ENCODE results near the gene MAP6D1. TPM values are rescaled to one million over a fixed set of nuclear protein-coding genes. Genes with fewer than 3 reads are reported as not detected.

Gene MAP6D1
- total and polyA plus RNA-seq, 2 of the 4 experiments (the other 2 are of a cell fraction): 2.7 to 5.2 TPM

DNA sequence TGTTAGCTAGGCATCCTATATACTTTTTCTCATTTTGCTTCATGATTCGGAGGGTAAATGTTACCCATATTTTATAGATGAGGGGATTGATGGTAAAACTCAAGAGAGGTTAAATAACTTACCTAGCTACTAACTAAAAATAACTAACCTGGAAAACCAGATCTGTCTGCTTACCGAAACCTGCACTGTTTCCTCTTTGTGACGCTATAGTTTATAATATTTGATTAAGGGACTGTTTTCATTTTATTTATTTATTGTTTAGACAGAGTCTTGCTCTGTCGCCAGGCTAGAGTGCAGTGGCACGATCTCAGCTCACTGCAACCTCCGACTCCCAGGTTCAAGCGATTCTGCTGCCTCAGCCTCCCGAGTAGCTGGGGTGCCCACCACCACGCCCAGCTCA, 55.9 kb downstream of the MAP6D1 start:
- no peak overlapping the region for H3K9ac ChIP-seq (ENCODE audit: low read depth, low read length)
- H3K36me3 ChIP-seq (ENCODE audit: control insufficient read depth, insufficient read depth, low read length): peaks cover 28% of the 10 kb centered on the region
- CTCF ChIA-PET: no interaction called here
- H2AK9ac ChIP-seq (replicated peaks; ENCODE audit: low read depth, low read length, poor library complexity): no peak overlapping the region
- TF ChIP-seq BHLHE40 (IDR thresholded peaks at IDR 0.05; ENCODE audit: low read depth, low read length) (no peak), CTCF (conservative IDR thresholded peaks at IDR 0.05; ENCODE audit: low read depth, low read length) (no peak), CEBPB (IDR thresholded peaks at IDR 0.05; ENCODE audit: low read depth, low read length) (no peak), FOS (IDR thresholded peaks at IDR 0.05; ENCODE audit: low read depth, low read length) (no peak), MAFK (IDR thresholded peaks at IDR 0.05; ENCODE audit: low read depth, low read length) (no peak), MXI1 (IDR thresholded peaks at IDR 0.05; ENCODE audit: borderline replicate concordance, low read depth, low read length) (no peak), MAZ (IDR thresholded peaks at IDR 0.05; ENCODE audit: borderline replicate concordance, low read depth, low read length) (no peak), RAD21 (IDR thresholded peaks at IDR 0.05; ENCODE audit: low read length) (no peak), RCOR1 (IDR thresholded peaks at IDR 0.05; ENCODE audit: insufficient replicate concordance, low read length) (no peak), RFX5 (IDR thresholded peaks at IDR 0.05; ENCODE audit: low read depth, low read length) (no peak), POLR2A (IDR thresholded peaks at IDR 0.05; ENCODE audit: low read depth, low read length) (no peak), SMC3 (IDR thresholded peaks at IDR 0.05; ENCODE audit: low read depth, low read length) (no peak), NFE2L2 (IDR thresholded peaks at IDR 0.05; ENCODE audit: low read depth, low read length) (no peak), CHD1 (IDR thresholded peaks at IDR 0.05; ENCODE audit: low read depth, low read length) (no peak)
- TF ChIP-seq, protein P1, sequence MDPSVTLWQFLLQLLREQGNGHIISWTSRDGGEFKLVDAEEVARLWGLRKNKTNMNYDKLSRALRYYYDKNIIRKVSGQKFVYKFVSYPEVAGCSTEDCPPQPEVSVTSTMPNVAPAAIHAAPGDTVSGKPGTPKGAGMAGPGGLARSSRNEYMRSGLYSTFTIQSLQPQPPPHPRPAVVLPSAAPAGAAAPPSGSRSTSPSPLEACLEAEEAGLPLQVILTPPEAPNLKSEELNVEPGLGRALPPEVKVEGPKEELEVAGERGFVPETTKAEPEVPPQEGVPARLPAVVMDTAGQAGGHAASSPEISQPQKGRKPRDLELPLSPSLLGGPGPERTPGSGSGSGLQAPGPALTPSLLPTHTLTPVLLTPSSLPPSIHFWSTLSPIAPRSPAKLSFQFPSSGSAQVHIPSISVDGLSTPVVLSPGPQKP (IDR thresholded peaks at IDR 0.05; ENCODE audit: borderline replicate concordance, low read depth, low read length): no peak
- TF ChIP-seq, protein P2, sequence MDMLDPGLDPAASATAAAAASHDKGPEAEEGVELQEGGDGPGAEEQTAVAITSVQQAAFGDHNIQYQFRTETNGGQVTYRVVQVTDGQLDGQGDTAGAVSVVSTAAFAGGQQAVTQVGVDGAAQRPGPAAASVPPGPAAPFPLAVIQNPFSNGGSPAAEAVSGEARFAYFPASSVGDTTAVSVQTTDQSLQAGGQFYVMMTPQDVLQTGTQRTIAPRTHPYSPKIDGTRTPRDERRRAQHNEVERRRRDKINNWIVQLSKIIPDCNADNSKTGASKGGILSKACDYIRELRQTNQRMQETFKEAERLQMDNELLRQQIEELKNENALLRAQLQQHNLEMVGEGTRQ (IDR thresholded peaks at IDR 0.05; ENCODE audit: low read depth, low read length): no peak
- no peak overlapping the region for H3K4ac ChIP-seq (ENCODE audit: low read depth, low read length)
- no peak overlapping the region for H3K4me2 ChIP-seq (ENCODE audit: low read depth, low read length)
- H3K23ac ChIP-seq (ENCODE audit: low read depth, low read length): no peak overlapping the region
- 81% methylated on average over 3 of the region's 9 CpGs; no CpG with 5 or more reads in 1 of the 2 experiments for WGBS, 2 experiments (ENCODE audit: extremely low coverage in 2 of 2, insufficient read length in 1 of 2)
- H4K5ac ChIP-seq (ENCODE audit: low read depth, low read length): no peak overlapping the region
- no peak overlapping the region for H2BK5ac ChIP-seq (ENCODE audit: low read depth, low read length, poor library complexity, severe bottlenecking)
- H4K8ac ChIP-seq (ENCODE audit: low read depth in 2 of 2, low read length in 2 of 2): no peak overlapping the region
- H3K18ac ChIP-seq (ENCODE audit: low read depth, low read length): no peak overlapping the region
- no peaks in the 10 kb centered on the region for H4K20me1 ChIP-seq (ENCODE audit: insufficient read depth, low read length)
- no peak overlapping the region for H2BK20ac ChIP-seq (ENCODE audit: low read depth, low read length)
- peaks cover 5% of the 10 kb centered on the region; the same call in 1 of the 2 replicates for H3K9me1 ChIP-seq (ENCODE audit: insufficient read depth, low read length)
- no peak overlapping the region for H2AFZ ChIP-seq (replicated peaks; ENCODE audit: low read length, poor library complexity)
- H3K27me3 ChIP-seq (ENCODE audit: control insufficient read depth, insufficient read depth, low read length): no peaks in the 10 kb centered on the region
- in situ Hi-C loops (cut with MboI; ENCODE audit: low sequenced_read_pairs) (loop anchor here (5.0 kb wide), 1 partner anchor 302 kb away; no protein-coding TSS in a partner anchor), intact Hi-C loops (cut with micrococcal nuclease) (loop anchor here (5.0 to 10.0 kb wide), 2 partner anchors 382 to 585 kb away; no protein-coding TSS in a partner anchor), dilution Hi-C loops (cut with HindIII; ENCODE audit: low sequenced_read_pairs, unreplicated experiment) (no loop called here)
- no peak overlapping the region for H3K4me3 ChIP-seq (ENCODE audit: insufficient read depth, low read depth, low read length)
- no peak overlapping the region for H3K14ac ChIP-seq (replicated peaks; ENCODE audit: low read depth, low read length)
- POLR2A ChIA-PET (ENCODE audit: unreplicated experiment): no interaction called here
- no TSS peak for BruUV-seq (replicated peaks)
- H3K9me3 ChIP-seq (ENCODE audit: control insufficient read depth, insufficient read depth, low read length): no peaks in the 10 kb centered on the region
- H2BK15ac ChIP-seq (ENCODE audit: low read depth, low read length): no peak overlapping the region
- H3K4me1 ChIP-seq (ENCODE audit: control insufficient read depth, insufficient read depth, low read length): peaks cover 9% of the 10 kb centered on the region; the same call in 1 of the 2 replicates
- H4K91ac ChIP-seq (ENCODE audit: insufficient read depth, low read depth, low read length): no peak overlapping the region
- no peak overlapping the region for H3K27ac ChIP-seq (ENCODE audit: insufficient read depth, low read length)
- ATAC-seq (ENCODE audit: low read depth) (no peak), DNase-seq (no peak)
- peaks cover 7 to 17% of the 10 kb centered on the region in 2 experiments; a peak in 3 of 4 replicates for H3K79me1 ChIP-seq (ENCODE audit: low read depth in 1 of 2, low read length in 2 of 2)
- no peak overlapping the region for H2BK120ac ChIP-seq (ENCODE audit: low read depth, low read length)
- H2AK5ac ChIP-seq (ENCODE audit: low read depth, low read length): no peak overlapping the region
- H3K56ac ChIP-seq (ENCODE audit: extremely low read depth, insufficient read depth, low read length): no peak overlapping the region

All from IMR-90 (cell line).